Measurements from ENCODE around the gene EZH1. TPM values are rescaled to one million over a fixed set of nuclear protein-coding genes. Genes with fewer than 3 reads are reported as not detected.

Gene EZH1
- total and polyA plus RNA-seq, 10 of the 15 experiments (the other 5 are each of a cell fraction or from before 2014, with no cell fraction given) = 6.1 to 43.3 (median 16.8) TPM

GRCh38 chr17:42787266-42787665 lies 42.4 kb upstream of the EZH1 start:
- RAD21 ChIA-PET (ENCODE audit: unreplicated experiment) = no interaction called here
- no peak for FAIRE-seq
- WGBS (ENCODE audit: insufficient coverage, insufficient replicate concordance, low lambda C conversion rate, missing lambda C conversion rate) = 76% methylated on average over 11 of the region's 11 CpGs
- Histone ChIP-seq H3K4me1 (ENCODE audit: control insufficient read depth, insufficient read depth, low read length) (no peaks in the 10 kb centered on the region), H3K4me3 (no peak overlapping the region), H3K27ac (ENCODE audit: control insufficient read depth, insufficient read depth) (no peak overlapping the region), H3K9me3 (replicated peaks; ENCODE audit: control insufficient read depth, insufficient read depth, low read length) (no peaks in the 10 kb centered on the region; the same call in 2 of the 3 replicates), H3K27me3 (replicated peaks in 1 of 2; ENCODE audit: control insufficient read depth in 2 of 2, insufficient read depth in 2 of 2, low read length in 1 of 2) (peaks cover 7 to 15% of the 10 kb centered on the region in 2 experiments), H2AFZ (ENCODE audit: control insufficient read depth, low read depth, low read length) (no peak overlapping the region), H3K36me3 (ENCODE audit: control insufficient read depth in 2 of 2, insufficient read depth in 2 of 2, low read length in 1 of 2) (no peaks in the 10 kb centered on the region; a peak in 1 of 4 replicates), H3K9ac (ENCODE audit: control insufficient read depth, insufficient read depth, low read length) (no peak overlapping the region), H3K79me2 (ENCODE audit: control insufficient read depth, insufficient read depth, low read length) (no peaks in the 10 kb centered on the region), H3K4me2 (ENCODE audit: control insufficient read depth, insufficient read depth) (no peak overlapping the region), H4K20me1 (ENCODE audit: control insufficient read depth, insufficient read depth) (no peaks in the 10 kb centered on the region)
- in situ Hi-C loops (cut with MboI) (no loop called here), intact Hi-C loops (cut with micrococcal nuclease; ENCODE audit: unreplicated experiment) (no loop called here)
- no TSS peak for BruUV-seq (replicated peaks)
- no peak for TF ChIP-seq MEF2A (IDR thresholded peaks at IDR 0.05; ENCODE audit: insufficient read depth, low read depth, low read length)
- no peak for TF ChIP-seq JUND (IDR thresholded peaks at IDR 0.05; ENCODE audit: low read depth, low read length)
- SMC1A ChIA-PET (ENCODE audit: uncharacterized antibody, unreplicated experiment) = interaction anchor here (1.4 kb wide), 1 partner anchor 10 kb away, joined by 3 read pairs; no protein-coding TSS in a partner anchor
- CTCF ChIA-PET = interaction anchor here (1.3 to 1.4 kb wide), 2 partner anchors 9 to 24 kb away, joined by 3 read pairs; no protein-coding TSS in a partner anchor
- POLR2A ChIA-PET = no interaction called here
- DNase-seq (ENCODE audit: low read depth, low spot score) = no peak
- no peak for ATAC-seq

- ChIA-PET SMC1A (ENCODE audit: uncharacterized antibody, unreplicated experiment) (no interaction called here), RAD21 (ENCODE audit: unreplicated experiment) (no interaction called here), CTCF (no interaction called here), POLR2A (interaction anchor here (0.5 to 0.7 kb wide), 2 partner anchors 189 to 193 kb away, joined by 4 read pairs; no protein-coding TSS in a partner anchor)
- Histone ChIP-seq H3K79me2 (ENCODE audit: control insufficient read depth, insufficient read depth, low read length) (no peaks in the 10 kb centered on the region), H3K36me3 (ENCODE audit: control insufficient read depth in 2 of 2, insufficient read depth in 2 of 2, low read length in 1 of 2) (no peaks in the 10 kb centered on the region; a peak in 1 of 4 replicates), H3K4me2 (ENCODE audit: control insufficient read depth, insufficient read depth) (no peak overlapping the region), H3K4me1 (ENCODE audit: control insufficient read depth, insufficient read depth, low read length) (no peaks in the 10 kb centered on the region), H3K9me3 (replicated peaks; ENCODE audit: control insufficient read depth, insufficient read depth, low read length) (no peaks in the 10 kb centered on the region; the same call in 2 of the 3 replicates), H3K4me3 (no peak overlapping the region), H2AFZ (ENCODE audit: control insufficient read depth, low read depth, low read length) (no peak overlapping the region), H3K27me3 (replicated peaks in 1 of 2; ENCODE audit: control insufficient read depth in 2 of 2, insufficient read depth in 2 of 2, low read length in 1 of 2) (peaks cover 7 to 21% of the 10 kb centered on the region in 2 experiments), H3K27ac (ENCODE audit: control insufficient read depth, insufficient read depth) (no peak overlapping the region), H3K9ac (ENCODE audit: control insufficient read depth, insufficient read depth, low read length) (no peak overlapping the region), H4K20me1 (ENCODE audit: control insufficient read depth, insufficient read depth) (no peaks in the 10 kb centered on the region; the same call in 1 of the 2 replicates)
- in situ Hi-C loops (cut with MboI) = no loop called here
- intact Hi-C loops (cut with micrococcal nuclease; ENCODE audit: unreplicated experiment) = no loop called here
- no peak for FAIRE-seq
- no peak for DNase-seq (ENCODE audit: low read depth, low spot score)
- BruUV-seq (replicated peaks) = no TSS peak
- ATAC-seq = no peak
- WGBS (ENCODE audit: insufficient coverage, insufficient replicate concordance, low lambda C conversion rate, missing lambda C conversion rate) = 45% methylated on average over 51 of the region's 52 CpGs
- TF ChIP-seq RAD51 (IDR thresholded peaks at IDR 0.05) (no peak), MYC (IDR thresholded peaks at IDR 0.05; ENCODE audit: insufficient read depth, insufficient read length, insufficient replicate concordance, low read length, severe bottlenecking) (no peak), ASH2L (IDR thresholded peaks at IDR 0.05; ENCODE audit: borderline replicate concordance, low read depth) (no peak), NR2C1 (IDR thresholded peaks at IDR 0.05) (no peak), PAX5 (IDR thresholded peaks at IDR 0.05; ENCODE audit: borderline replicate concordance, low read depth, low read length) (no peak), TCF3 (IDR thresholded peaks at IDR 0.05; ENCODE audit: borderline replicate concordance, insufficient read depth, low read depth, low read length) (no peak), EED (IDR thresholded peaks at IDR 0.05; ENCODE audit: low read depth) (no peak), SMAD5 (IDR thresholded peaks at IDR 0.05; ENCODE audit: low read depth) (no peak), TAF1 (IDR thresholded peaks at IDR 0.05; ENCODE audit: borderline replicate concordance, low read depth, low read length) (no peak), ZNF207 (IDR thresholded peaks at IDR 0.05; ENCODE audit: borderline replicate concordance) (no peak), DPF2 (IDR thresholded peaks at IDR 0.05) (no peak)
- TF ChIP-seq, protein P1, sequence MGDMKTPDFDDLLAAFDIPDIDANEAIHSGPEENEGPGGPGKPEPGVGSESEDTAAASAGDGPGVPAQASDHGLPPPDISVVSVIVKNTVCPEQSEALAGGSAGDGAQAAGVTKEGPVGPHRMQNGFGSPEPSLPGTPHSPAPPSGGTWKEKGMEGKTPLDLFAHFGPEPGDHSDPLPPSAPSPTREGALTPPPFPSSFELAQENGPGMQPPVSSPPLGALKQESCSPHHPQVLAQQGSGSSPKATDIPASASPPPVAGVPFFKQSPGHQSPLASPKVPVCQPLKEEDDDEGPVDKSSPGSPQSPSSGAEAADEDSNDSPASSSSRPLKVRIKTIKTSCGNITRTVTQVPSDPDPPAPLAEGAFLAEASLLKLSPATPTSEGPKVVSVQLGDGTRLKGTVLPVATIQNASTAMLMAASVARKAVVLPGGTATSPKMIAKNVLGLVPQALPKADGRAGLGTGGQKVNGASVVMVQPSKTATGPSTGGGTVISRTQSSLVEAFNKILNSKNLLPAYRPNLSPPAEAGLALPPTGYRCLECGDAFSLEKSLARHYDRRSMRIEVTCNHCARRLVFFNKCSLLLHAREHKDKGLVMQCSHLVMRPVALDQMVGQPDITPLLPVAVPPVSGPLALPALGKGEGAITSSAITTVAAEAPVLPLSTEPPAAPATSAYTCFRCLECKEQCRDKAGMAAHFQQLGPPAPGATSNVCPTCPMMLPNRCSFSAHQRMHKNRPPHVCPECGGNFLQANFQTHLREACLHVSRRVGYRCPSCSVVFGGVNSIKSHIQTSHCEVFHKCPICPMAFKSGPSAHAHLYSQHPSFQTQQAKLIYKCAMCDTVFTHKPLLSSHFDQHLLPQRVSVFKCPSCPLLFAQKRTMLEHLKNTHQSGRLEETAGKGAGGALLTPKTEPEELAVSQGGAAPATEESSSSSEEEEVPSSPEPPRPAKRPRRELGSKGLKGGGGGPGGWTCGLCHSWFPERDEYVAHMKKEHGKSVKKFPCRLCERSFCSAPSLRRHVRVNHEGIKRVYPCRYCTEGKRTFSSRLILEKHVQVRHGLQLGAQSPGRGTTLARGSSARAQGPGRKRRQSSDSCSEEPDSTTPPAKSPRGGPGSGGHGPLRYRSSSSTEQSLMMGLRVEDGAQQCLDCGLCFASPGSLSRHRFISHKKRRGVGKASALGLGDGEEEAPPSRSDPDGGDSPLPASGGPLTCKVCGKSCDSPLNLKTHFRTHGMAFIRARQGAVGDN (IDR thresholded peaks at IDR 0.05) = no peak
Measured at GRCh38 chr17:42784811-42785592, 40.2 kb upstream of the EZH1 start.

Data from GM12878 (cell line).